GM12878 (cell line): ENCODE measurements around the gene CDKL5. TPM values are rescaled to one million over a fixed set of nuclear protein-coding genes. Genes with fewer than 3 reads are reported as not detected.

ENCODE experiments used
- ATAC-seq: fragments of 200-7000 bp; cut with Tn5 transposase; 3 replicates; pipeline ENCODE4 v1.9.1; 2020; ENCODE audit warnings: mild to moderate bottlenecking, moderate library complexity
- BruUV-seq: library from RNA; stranded (reverse); fragments of 400-500 nt; replicated peaks from 2 replicates; lab custom pipeline; 2021; lab: Mats Ljungman, UMichigan
- CTCF ChIA-PET: fragments of 300-600 bp; sonication (Branson Sonifier 250); formaldehyde crosslinking; extraction: SDS; loops from one replicate; lab custom pipeline; 2021; ENCODE audit warnings: inconsistent platforms; lab: Yijun Ruan, JAX
- POLR2A ChIA-PET: fragments of 350-600 bp; formaldehyde crosslinking; extraction: SDS; loops from one replicate; lab custom pipeline; 2021; ENCODE audit warnings: inconsistent platforms; lab: Charles Lee
- RAD21 ChIA-PET: fragments of 300-600 bp; sonication (Branson Sonifier 250); formaldehyde crosslinking; loops from one replicate; lab custom pipeline; 2023; ENCODE audit warnings: antibody characterized with exemption; ENCODE audit not compliant: unreplicated experiment; lab: Charles Lee
- SMC1A ChIA-PET: fragments of 300-600 bp; sonication (Branson Sonifier 250); formaldehyde crosslinking; loops from one replicate; lab custom pipeline; 2023; ENCODE audit not compliant: unreplicated experiment, uncharacterized antibody; lab: Charles Lee
- DNase-seq: peaks from one replicate; pipeline ENCODE4 v3.0.0-alpha.2; 2011; ENCODE audit warnings: low read depth, low spot score
- FAIRE-seq: peaks from 3 replicates; lab custom pipeline; 2011; peaks lifted over from hg19 to GRCh38; lab: Jason Lieb, UNC
- H2AFZ ChIP-seq: 2 replicates; pipeline ENCODE4 v1.6.0; 2011; ENCODE audit warnings: low read depth, low read length, control low read depth; ENCODE audit not compliant: control insufficient read depth
- H3K27ac ChIP-seq: 2 replicates; pipeline ENCODE4 v1.5.1; 2011; ENCODE audit warnings: control low read depth; ENCODE audit not compliant: control insufficient read depth, insufficient read depth
- H3K27me3 ChIP-seq, 2 experiments: replicated peaks in 1 of 2; 2 replicates each; pipeline versions ENCODE4 v1.6.0 to v1.6.1; 2011; ENCODE audit warnings: low read length in 1 of 2; ENCODE audit not compliant: control insufficient read depth in 2 of 2, insufficient read depth in 2 of 2
- H3K36me3 ChIP-seq, 2 experiments: 2 replicates each; pipeline ENCODE4 v1.5.1; 2011; ENCODE audit warnings: low read length in 1 of 2; ENCODE audit not compliant: control insufficient read depth in 2 of 2, insufficient read depth in 2 of 2
- H3K4me1 ChIP-seq: 2 replicates; pipeline ENCODE4 v1.6.1; 2011; ENCODE audit warnings: mild to moderate bottlenecking, low read length, moderate library complexity, mixed read lengths; ENCODE audit not compliant: control insufficient read depth, insufficient read depth
- H3K4me2 ChIP-seq: 2 replicates; pipeline ENCODE4 v1.6.0; 2011; ENCODE audit warnings: control low read depth; ENCODE audit not compliant: control insufficient read depth, insufficient read depth
- H3K4me3 ChIP-seq: fragments of 200-600 bp; sonication (generic); 2 replicates; pipeline ENCODE4 v1.5.1; 2016
- H3K79me2 ChIP-seq: 2 replicates; pipeline ENCODE4 v1.6.0; 2011; ENCODE audit warnings: low read length; ENCODE audit not compliant: control insufficient read depth, insufficient read depth
- H3K9ac ChIP-seq: 2 replicates; pipeline ENCODE4 v1.8.0; 2011; ENCODE audit warnings: low read length, control low read depth, mixed read lengths; ENCODE audit not compliant: control insufficient read depth, insufficient read depth
- H3K9me3 ChIP-seq: replicated peaks from 3 replicates; pipeline ENCODE4 v1.5.1; 2011; ENCODE audit warnings: mild to moderate bottlenecking, low read length; ENCODE audit not compliant: control insufficient read depth, insufficient read depth
- H4K20me1 ChIP-seq: 2 replicates; pipeline ENCODE4 v1.6.0; 2011; ENCODE audit not compliant: control insufficient read depth, insufficient read depth
- BCL11A ChIP-seq: IDR thresholded peaks from 2 replicates; pipeline ENCODE4 v1.6.1; 2011; ENCODE audit warnings: low read depth, low read length
- CTCF ChIP-seq, 3 experiments: IDR thresholded peaks in 2 of 3; conservative IDR thresholded peaks in 1 of 3; 2 replicates each; pipeline ENCODE4 v1.5.1; 2011; ENCODE audit warnings: low read depth in 3 of 3, low read length in 3 of 3, mild to moderate bottlenecking in 3 of 3, control low read depth in 2 of 3, moderate library complexity in 2 of 3, inconsistent platforms in 1 of 3, mixed read lengths in 1 of 3; ENCODE audit not compliant: control insufficient read depth in 2 of 3, insufficient read depth in 1 of 3; ENCODE audit errors: extremely low read depth in 1 of 3
- FOXM1 ChIP-seq: IDR thresholded peaks from 2 replicates; pipeline ENCODE4 v1.6.1; 2012; ENCODE audit warnings: low read depth, mild to moderate bottlenecking, inconsistent platforms, low read length, moderate library complexity
- GABPA ChIP-seq: IDR thresholded peaks from 2 replicates; pipeline ENCODE4 v1.6.1; 2014; ENCODE audit warnings: antibody characterized with exemption, low read depth, mild to moderate bottlenecking, inconsistent platforms
- HCFC1 ChIP-seq: fragments of 150-350 bp; IDR thresholded peaks from 2 replicates; pipeline ENCODE4 v1.6.1; 2014; ENCODE audit warnings: low read length
- SMAD1 ChIP-seq: fragments of 450-650 bp; IDR thresholded peaks from 2 replicates; pipeline ENCODE4 v1.6.1; 2018; ENCODE audit warnings: mild to moderate bottlenecking, low read depth; ENCODE audit not compliant: partially characterized antibody
- TARDBP ChIP-seq: IDR thresholded peaks from 2 replicates; pipeline ENCODE4 v1.6.1; 2016; ENCODE audit warnings: borderline replicate concordance
- TCF7 ChIP-seq: IDR thresholded peaks from 2 replicates; pipeline ENCODE4 v1.6.1; 2014; ENCODE audit warnings: antibody characterized with exemption, borderline replicate concordance
- WGBS: methylation state at CpG from one replicate; pipeline ENCODE4 v1.1.6; 2016; ENCODE audit warnings: low lambda C conversion rate; ENCODE audit not compliant: insufficient replicate concordance, insufficient coverage; ENCODE audit errors: missing lambda C conversion rate; 5-methylcytosine and 5-hydroxymethylcytosine counted together
- in situ Hi-C: fragments of 300-500 bp; cut with MboI; formaldehyde crosslinking; loops from 9 replicates; pipeline ENCODE4 v1.14.3; 2018; ENCODE audit warnings: mixed read lengths
- intact Hi-C: fragments of 100-400 bp; cut with micrococcal nuclease; formaldehyde crosslinking; loops from one replicate; pipeline ENCODE4 v1.14.2; 2022; ENCODE audit not compliant: unreplicated experiment
- polyA plus RNA-seq, 11 experiments: library from polyadenylated mRNA; depleted of rRNA in 4 of 11; unstranded in 6 of 11; stranded (reverse) in 5 of 11; fragments of >200 nt; fragmentation: Nextera tagmentation in 4 of 11; fragmentation: Illumina TruSeq in 1 of 11; extraction: Ambion mirVana in 4 of 11; extraction: Trizol in 1 of 11; gene quantifications; 1 replicate in 1 of 11; 2 replicates in 10 of 11; pipeline versions ENCODE4 v1.2.1 to v1.2.3, GENCODE V29; 2011 to 2016; ENCODE audit warnings: inconsistent platforms in 2 of 11, missing spikeins in 2 of 11, low read depth in 1 of 11
- total RNA-seq, 4 experiments: library from RNA; depleted of rRNA in 3 of 4; stranded (reverse); fragments of >200 nt in 3 of 4; fragmentation: Illumina TruSeq in 1 of 4; extraction: Trizol in 1 of 4; gene quantifications; 2 replicates each; pipeline versions ENCODE4 v1.2.1 to v1.2.3, GENCODE V29; 2013 to 2021
- TF ChIP-seq, protein P1 (sequence below): fragments of 450-650 bp; IDR thresholded peaks from 2 replicates; pipeline ENCODE4 v1.6.1; 2017; ENCODE audit warnings: mild to moderate bottlenecking, moderate library complexity
- TF ChIP-seq, protein P2 (sequence below): fragments of 450-650 bp; IDR thresholded peaks from 2 replicates; pipeline ENCODE4 v1.6.1; 2017; ENCODE audit warnings: low read depth, mild to moderate bottlenecking, moderate library complexity

CDKL5 gene
- total and polyA plus RNA-seq, 10 of the 15 experiments (the other 5 are each of a cell fraction or from before 2014, with no cell fraction given) = 1.4 to 14.5 (median 6.3) TPM

- in situ Hi-C loops = no loop called here
- no TSS peak for BruUV-seq
Measured at GRCh38 chrX:18681996-18682395, 256.6 kb downstream of the CDKL5 start.

More at GRCh38 chrX:18681996-18682395, 256.6 kb downstream of the CDKL5 start:
- no peak for TF ChIP-seq BCL11A
- TF ChIP-seq, protein P1, sequence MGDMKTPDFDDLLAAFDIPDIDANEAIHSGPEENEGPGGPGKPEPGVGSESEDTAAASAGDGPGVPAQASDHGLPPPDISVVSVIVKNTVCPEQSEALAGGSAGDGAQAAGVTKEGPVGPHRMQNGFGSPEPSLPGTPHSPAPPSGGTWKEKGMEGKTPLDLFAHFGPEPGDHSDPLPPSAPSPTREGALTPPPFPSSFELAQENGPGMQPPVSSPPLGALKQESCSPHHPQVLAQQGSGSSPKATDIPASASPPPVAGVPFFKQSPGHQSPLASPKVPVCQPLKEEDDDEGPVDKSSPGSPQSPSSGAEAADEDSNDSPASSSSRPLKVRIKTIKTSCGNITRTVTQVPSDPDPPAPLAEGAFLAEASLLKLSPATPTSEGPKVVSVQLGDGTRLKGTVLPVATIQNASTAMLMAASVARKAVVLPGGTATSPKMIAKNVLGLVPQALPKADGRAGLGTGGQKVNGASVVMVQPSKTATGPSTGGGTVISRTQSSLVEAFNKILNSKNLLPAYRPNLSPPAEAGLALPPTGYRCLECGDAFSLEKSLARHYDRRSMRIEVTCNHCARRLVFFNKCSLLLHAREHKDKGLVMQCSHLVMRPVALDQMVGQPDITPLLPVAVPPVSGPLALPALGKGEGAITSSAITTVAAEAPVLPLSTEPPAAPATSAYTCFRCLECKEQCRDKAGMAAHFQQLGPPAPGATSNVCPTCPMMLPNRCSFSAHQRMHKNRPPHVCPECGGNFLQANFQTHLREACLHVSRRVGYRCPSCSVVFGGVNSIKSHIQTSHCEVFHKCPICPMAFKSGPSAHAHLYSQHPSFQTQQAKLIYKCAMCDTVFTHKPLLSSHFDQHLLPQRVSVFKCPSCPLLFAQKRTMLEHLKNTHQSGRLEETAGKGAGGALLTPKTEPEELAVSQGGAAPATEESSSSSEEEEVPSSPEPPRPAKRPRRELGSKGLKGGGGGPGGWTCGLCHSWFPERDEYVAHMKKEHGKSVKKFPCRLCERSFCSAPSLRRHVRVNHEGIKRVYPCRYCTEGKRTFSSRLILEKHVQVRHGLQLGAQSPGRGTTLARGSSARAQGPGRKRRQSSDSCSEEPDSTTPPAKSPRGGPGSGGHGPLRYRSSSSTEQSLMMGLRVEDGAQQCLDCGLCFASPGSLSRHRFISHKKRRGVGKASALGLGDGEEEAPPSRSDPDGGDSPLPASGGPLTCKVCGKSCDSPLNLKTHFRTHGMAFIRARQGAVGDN = no peak
- TF ChIP-seq CTCF (IDR thresholded peaks at IDR 0.05 in 2 of 3, conservative IDR thresholded peaks at IDR 0.05 in 1 of 3; ENCODE audit: control insufficient read depth in 2 of 3, extremely low read depth in 1 of 3, insufficient read depth in 1 of 3, low read depth in 3 of 3, low read length in 3 of 3) = no peak
- no peak for TF ChIP-seq FOXM1
- no peak for TF ChIP-seq HCFC1
- TF ChIP-seq TCF7 = no peak
- TF ChIP-seq SMAD1 = no peak
- TF ChIP-seq TARDBP = no peak
- TF ChIP-seq, protein P2, sequence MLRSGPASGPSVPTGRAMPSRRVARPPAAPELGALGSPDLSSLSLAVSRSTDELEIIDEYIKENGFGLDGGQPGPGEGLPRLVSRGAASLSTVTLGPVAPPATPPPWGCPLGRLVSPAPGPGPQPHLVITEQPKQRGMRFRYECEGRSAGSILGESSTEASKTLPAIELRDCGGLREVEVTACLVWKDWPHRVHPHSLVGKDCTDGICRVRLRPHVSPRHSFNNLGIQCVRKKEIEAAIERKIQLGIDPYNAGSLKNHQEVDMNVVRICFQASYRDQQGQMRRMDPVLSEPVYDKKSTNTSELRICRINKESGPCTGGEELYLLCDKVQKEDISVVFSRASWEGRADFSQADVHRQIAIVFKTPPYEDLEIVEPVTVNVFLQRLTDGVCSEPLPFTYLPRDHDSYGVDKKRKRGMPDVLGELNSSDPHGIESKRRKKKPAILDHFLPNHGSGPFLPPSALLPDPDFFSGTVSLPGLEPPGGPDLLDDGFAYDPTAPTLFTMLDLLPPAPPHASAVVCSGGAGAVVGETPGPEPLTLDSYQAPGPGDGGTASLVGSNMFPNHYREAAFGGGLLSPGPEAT = no peak
- TF ChIP-seq GABPA = no peak
- H3K4me1 ChIP-seq = no peaks in the 10 kb centered on the region; the same call in 1 of the 2 replicates
- DNase-seq = no peak
- no peak overlapping the region for H3K4me3 ChIP-seq
- no peak overlapping the region for H3K9ac ChIP-seq
- ChIA-PET POLR2A (no interaction called here), RAD21 (no interaction called here), CTCF (no interaction called here), SMC1A (no interaction called here)
- H2AFZ ChIP-seq = no peak overlapping the region
- FAIRE-seq = no peak
- intact Hi-C loops = no loop called here
- 68% methylated on average over 6 of the region's 6 CpGs for WGBS
- H3K9me3 ChIP-seq = no peaks in the 10 kb centered on the region; the same call in 2 of the 3 replicates
- no peak overlapping the region for H3K27ac ChIP-seq
- ATAC-seq = no peak
- no peaks in the 10 kb centered on the region for H3K27me3 ChIP-seq
- H3K4me2 ChIP-seq = no peak overlapping the region
- H4K20me1 ChIP-seq = no peaks in the 10 kb centered on the region
- no peaks in the 10 kb centered on the region for H3K79me2 ChIP-seq
- no peaks in the 10 kb centered on the region for H3K36me3 ChIP-seq
